Right renal pelvis (tissue), 4 donors: Measurements from ENCODE around the gene EXD3. TPM values are rescaled to one million over a fixed set of nuclear protein-coding genes. Genes with fewer than 3 reads are reported as not detected.

ENCODE experiments used
- DNase-seq, 4 donors: peaks; one replicate each; pipeline ENCODE4 v3.0.0-alpha.2; 2013; ENCODE audit warnings: low read depth in 4 of 4, low spot score in 3 of 4, missing footprints in 1 of 4
- polyA plus RNA-seq, 4 donors: library from polyadenylated mRNA; unstranded; fragments of 120-200 nt; gene quantifications; one replicate each; pipeline ENCODE4 v1.2.1, GENCODE V29; 2013; ENCODE audit not compliant: insufficient read length in 4 of 4

The EXD3 gene
- polyA plus RNA-seq, 4 donors: 12.5 to 19.3 (median 13.8) TPM

- DNase-seq: no peak
Observed at GRCh38 chr9:137368431-137369035, 54.4 kb downstream of the EXD3 start.

- DNase-seq: no peak
Observed at GRCh38 chr9:137367506-137368430, 55.2 kb downstream of the EXD3 start.

DNA sequence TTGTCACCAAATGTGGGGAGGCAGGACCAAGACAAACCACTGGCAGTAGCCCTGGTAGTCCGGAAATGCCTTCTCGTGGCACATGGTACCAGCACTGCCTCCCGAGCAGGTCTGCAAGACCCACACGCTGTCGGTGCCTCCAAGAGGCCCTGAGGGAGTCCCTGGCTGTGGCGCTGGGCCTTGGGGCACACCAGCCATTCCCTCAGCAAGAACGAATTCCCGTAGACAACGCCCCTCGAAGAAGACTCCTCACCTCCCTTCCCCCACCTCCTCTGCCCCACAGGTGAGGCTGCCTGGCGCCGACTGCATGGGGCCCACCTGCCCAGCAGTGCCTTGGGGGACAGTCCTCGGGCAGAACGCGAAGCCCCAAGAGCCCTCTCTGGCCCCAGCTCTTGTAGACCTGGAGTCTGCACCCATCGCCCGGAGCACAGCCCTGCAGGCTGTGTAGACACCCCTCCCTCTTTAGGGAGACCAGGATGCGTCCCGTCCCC, 56.0 kb downstream of the EXD3 start:
- no peak for DNase-seq

DNA sequence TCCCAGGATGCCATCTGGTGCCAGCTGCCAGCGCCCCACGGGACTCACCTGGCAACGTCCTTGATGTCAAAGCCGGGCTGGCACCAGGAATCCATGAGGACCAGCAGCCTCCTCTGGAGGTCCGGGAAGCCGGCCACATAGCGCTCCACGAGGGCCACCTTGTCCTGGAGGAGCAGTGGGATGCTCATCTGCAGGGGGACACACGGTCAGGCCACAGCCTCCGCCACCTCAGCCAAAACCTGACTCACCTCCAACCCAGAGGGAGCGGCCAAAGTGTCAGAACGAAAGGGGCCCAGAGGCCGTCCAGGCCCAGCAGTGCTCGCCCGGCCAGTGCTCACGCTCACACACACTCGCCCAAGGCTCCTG, 56.5 kb downstream of the EXD3 start:
- no peak for DNase-seq

GRCh38 chr9:137365552-137366444, 57.2 kb downstream of the EXD3 start:
- DNase-seq: no peak

DNA sequence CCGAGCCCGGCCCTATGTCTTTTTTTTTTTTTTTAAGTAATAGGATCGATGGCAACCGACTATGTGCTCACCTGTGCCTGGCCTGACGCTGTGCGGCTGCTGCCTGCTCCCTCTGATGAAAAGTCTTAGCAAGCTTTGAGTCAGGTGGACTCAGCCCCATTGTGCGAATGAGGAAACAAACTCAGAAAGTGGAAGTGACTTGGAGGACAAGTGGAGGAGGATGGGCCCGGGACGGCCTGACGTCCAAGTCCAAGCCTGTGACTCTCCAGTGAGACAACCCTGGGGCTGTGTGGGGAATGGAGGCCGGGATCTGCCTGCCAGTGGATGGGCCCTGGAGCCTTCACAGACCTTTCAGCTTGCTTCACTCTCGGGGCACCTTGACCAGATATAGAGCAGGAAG, 57.9 kb downstream of the EXD3 start:
- DNase-seq: no peak

DNA sequence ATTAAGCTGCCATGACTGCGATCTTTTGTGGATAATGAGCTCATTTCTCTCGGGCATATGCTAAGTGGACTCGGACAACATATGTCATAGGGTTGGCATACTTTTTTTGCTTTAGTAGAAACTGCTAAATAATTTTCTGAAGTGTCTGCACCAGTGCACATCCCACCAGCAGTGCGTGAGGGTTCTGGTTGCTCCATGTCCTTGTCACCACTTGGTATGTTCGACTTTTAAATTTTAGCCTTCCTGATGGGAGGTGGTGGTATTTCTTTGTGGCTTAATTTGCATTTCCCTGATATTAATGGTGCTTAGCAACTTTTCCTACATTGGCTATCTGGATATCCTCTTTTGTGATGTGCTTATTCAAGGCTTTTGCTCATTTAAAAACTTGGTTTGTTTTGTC, 63.1 kb downstream of the EXD3 start:
- DNase-seq: no peak

DNA sequence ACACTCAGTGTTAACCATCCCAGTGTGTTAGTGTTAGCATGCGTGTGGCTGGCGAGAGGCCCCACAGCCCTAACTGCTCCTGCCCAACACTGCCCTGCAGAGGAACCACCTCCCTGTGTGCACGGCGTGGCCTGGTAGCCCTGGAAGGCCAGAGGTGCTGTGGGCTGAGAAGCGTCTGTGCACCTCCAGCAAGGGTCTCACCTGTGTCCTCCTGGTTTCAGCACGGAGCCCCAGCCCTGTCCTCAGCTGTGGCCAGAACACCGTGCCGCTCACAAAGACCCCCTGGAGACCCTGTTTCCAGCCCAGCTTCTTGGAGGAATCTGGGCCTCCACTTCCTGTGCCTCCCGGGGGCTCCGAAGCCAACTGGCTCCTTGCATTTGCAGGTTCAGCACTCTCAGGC, 64.8 kb downstream of the EXD3 start:
- no peak for DNase-seq

GRCh38 chr9:137357166-137357565, 65.8 kb downstream of the EXD3 start:
- no peak for DNase-seq

DNA sequence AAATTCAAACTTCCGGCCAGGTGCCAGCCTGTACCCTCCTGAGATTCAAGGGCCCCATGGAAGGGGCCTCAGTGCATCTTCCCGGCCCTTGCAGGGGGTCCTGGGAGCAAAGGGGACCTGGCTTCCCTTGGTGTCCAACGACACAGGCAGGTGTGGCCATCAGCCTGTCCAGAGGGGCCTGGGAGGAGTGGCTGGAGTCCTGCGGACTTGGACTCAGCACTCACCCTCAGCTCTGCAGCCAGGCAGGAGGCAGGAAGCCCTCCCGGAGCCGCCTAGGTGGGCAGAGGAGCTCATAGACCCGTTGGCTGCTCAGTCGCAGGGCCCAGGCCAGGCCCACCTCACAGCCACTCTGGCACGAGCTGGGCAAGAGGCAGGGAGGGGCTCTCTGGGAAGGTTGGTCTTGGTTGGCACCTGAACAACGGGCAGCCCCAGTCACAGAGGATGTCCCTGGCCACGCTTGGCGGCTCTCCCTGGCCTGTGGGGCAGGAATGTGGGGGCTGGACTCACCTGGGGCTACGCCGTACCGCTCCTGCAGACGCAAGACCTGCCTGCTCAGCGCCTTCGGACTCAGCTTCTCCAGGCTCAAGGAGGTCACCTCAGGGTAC, 67.1 kb downstream of the EXD3 start:
- no peak for DNase-seq

DNA sequence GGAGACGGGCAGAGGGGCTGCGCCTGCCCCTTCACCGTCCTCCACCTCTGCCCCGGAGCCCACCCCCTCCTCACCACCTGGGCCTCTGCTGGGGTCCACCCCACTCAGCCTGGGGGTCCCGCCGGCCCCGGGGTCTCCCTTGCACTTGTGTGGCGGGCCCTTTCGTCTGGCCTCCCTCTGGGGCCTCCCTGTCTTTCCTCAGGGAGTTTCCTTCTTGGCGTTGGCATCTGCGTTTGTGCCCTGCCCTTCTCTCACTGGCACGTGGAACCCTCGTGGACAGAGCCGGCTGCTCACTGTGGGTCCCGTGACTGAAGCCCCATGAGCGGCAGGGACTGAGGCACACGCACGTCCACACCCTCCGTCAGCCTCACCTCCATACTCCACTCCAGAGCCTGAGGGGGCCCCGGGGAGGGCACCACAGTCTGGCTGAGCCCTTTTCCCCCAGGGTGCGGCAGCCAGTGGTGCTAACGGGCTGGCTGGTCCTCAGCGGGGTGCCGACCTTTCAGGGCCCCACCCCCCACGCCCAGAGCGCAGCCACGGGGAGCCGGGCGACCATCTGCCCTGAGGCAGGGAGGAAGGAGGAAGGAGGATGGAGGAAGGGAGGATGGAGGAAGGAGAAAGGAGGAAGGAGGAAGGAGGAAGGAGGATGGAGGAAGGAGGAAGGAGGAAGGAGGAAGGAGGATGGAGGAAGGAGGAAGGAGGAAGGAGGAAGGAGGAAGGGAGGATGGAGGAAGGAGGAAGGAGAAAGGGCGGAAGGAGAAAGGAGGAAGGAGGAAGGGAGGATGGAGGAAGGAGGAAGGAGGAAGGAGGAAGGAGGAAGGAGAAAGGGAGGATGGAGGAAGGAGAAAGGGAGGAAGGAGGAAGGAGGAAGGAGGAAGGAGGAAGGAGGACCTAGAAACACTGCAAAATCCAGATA, 67.9 kb downstream of the EXD3 start:
- DNase-seq: no peak

GRCh38 chr9:137354153-137354844, 68.7 kb downstream of the EXD3 start:
- no peak for DNase-seq

GRCh38 chr9:137353223-137354152, 69.5 kb downstream of the EXD3 start:
- DNase-seq: no peak

DNA sequence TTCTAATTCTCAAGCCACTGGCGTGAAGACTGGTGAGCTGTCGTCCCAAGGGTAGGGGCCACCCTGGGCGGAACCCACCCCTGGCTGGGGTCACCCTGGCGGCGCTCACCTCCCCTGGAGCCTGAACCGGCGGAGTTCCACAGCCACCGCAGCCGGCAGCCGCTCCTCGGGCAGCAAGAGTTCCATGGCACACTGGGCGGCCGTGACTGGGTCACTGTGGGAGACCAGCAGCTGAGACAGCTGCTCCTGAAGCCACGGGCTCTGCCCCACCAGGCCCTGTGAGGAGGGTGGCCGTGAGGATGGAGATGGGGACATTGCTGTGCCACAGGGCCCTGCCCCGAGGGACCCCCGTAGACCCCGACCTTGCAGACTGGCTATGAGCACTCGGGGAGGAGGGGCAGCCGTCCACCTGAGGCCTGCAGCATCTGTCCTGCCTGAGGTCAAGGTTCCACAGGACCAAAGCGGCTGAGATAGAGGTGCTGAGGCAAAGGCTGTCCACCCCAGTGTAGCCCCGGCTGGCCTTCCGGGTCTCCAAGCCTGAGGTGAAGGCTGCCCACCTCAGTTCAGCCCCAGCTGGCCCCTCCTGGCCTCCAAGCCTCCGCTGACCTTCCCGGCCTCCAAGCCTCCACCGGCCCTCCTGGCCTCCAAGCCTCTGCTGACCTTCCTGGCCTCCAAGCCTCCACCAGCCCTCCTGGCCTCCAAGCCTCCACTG, 70.3 kb downstream of the EXD3 start:
- DNase-seq: no peak

GRCh38 chr9:137351781-137352501, 71.0 kb downstream of the EXD3 start:
- no peak for DNase-seq

GRCh38 chr9:137350696-137351584, 72.0 kb downstream of the EXD3 start:
- no peak for DNase-seq
